ENCODE data around the gene ZBTB16. TPM values are rescaled to one million over a fixed set of nuclear protein-coding genes. Genes with fewer than 3 reads are reported as not detected.

Gene ZBTB16
- total and polyA plus RNA-seq, 2 of the 4 experiments (the other 2 are of a cell fraction): not detected

- 0% methylated on average over 3 of the region's 6 CpGs; no CpG with 5 or more reads in 1 of the 2 experiments for WGBS, 2 experiments (ENCODE audit: extremely low coverage in 2 of 2, insufficient read length in 1 of 2)
- Histone ChIP-seq H2AK9ac (replicated peaks; ENCODE audit: low read depth, low read length, poor library complexity) (no peak overlapping the region), H4K20me1 (ENCODE audit: insufficient read depth, low read length) (no peaks in the 10 kb centered on the region), H3K14ac (replicated peaks; ENCODE audit: low read depth, low read length) (no peak overlapping the region), H3K9me1 (ENCODE audit: insufficient read depth, low read length) (no peaks in the 10 kb centered on the region), H3K9me3 (ENCODE audit: control insufficient read depth, insufficient read depth, low read length) (no peaks in the 10 kb centered on the region), H2AFZ (replicated peaks; ENCODE audit: low read length, poor library complexity) (no peak overlapping the region), H3K79me1 (ENCODE audit: low read depth in 1 of 2, low read length in 2 of 2) (no peaks in the 10 kb centered on the region), H3K27me3 (ENCODE audit: control insufficient read depth, insufficient read depth, low read length) (peaks cover 9% of the 10 kb centered on the region), H2BK5ac (ENCODE audit: low read depth, low read length, poor library complexity, severe bottlenecking) (no peak overlapping the region), H3K56ac (ENCODE audit: extremely low read depth, insufficient read depth, low read length) (no peak overlapping the region), H4K91ac (ENCODE audit: insufficient read depth, low read depth, low read length) (no peak overlapping the region), H2BK15ac (ENCODE audit: low read depth, low read length) (no peak overlapping the region), H2AK5ac (ENCODE audit: low read depth, low read length) (no peak overlapping the region), H2BK120ac (ENCODE audit: low read depth, low read length) (no peak overlapping the region), H3K9ac (ENCODE audit: low read depth, low read length) (no peak overlapping the region), H3K23ac (ENCODE audit: low read depth, low read length) (no peak overlapping the region), H4K8ac (ENCODE audit: low read depth in 2 of 2, low read length in 2 of 2) (no peak overlapping the region), H3K18ac (ENCODE audit: low read depth, low read length) (no peak overlapping the region), H3K36me3 (ENCODE audit: control insufficient read depth, insufficient read depth, low read length) (no peaks in the 10 kb centered on the region), H3K4me2 (ENCODE audit: low read depth, low read length) (no peak overlapping the region), H3K4ac (ENCODE audit: low read depth, low read length) (no peak overlapping the region), H2BK20ac (ENCODE audit: low read depth, low read length) (no peak overlapping the region), H4K5ac (ENCODE audit: low read depth, low read length) (no peak overlapping the region), H3K4me1 (ENCODE audit: control insufficient read depth, insufficient read depth, low read length) (no peaks in the 10 kb centered on the region), H3K4me3 (ENCODE audit: insufficient read depth, low read depth, low read length) (no peak overlapping the region), H3K27ac (ENCODE audit: insufficient read depth, low read length) (no peak overlapping the region)
- ChIA-PET CTCF (no interaction called here), POLR2A (ENCODE audit: unreplicated experiment) (interaction anchor here (0.6 kb wide), 1 partner anchor 10 kb away, joined by 9 read pairs; no protein-coding TSS in a partner anchor)
- intact Hi-C loops (cut with micrococcal nuclease): no loop called here
- TF ChIP-seq CHD1 (IDR thresholded peaks at IDR 0.05; ENCODE audit: low read depth, low read length) (no peak), MAFK (IDR thresholded peaks at IDR 0.05; ENCODE audit: low read depth, low read length) (no peak), BHLHE40 (IDR thresholded peaks at IDR 0.05; ENCODE audit: low read depth, low read length) (no peak), USF2 (IDR thresholded peaks at IDR 0.05; ENCODE audit: low read depth, low read length) (no peak), RFX5 (IDR thresholded peaks at IDR 0.05; ENCODE audit: low read depth, low read length) (no peak), SMC3 (IDR thresholded peaks at IDR 0.05; ENCODE audit: low read depth, low read length) (no peak), MXI1 (IDR thresholded peaks at IDR 0.05; ENCODE audit: borderline replicate concordance, low read depth, low read length) (no peak)
- dilution Hi-C loops (cut with HindIII; ENCODE audit: low sequenced_read_pairs, unreplicated experiment): no loop called here
- peak; percentile 11 for DNase-seq
- in situ Hi-C loops (cut with MboI; ENCODE audit: low sequenced_read_pairs): no loop called here
- ATAC-seq (ENCODE audit: low read depth): no peak
- no TSS peak for BruUV-seq (replicated peaks)
Measured at GRCh38 chr11:114219559-114220349, 160.2 kb downstream of the ZBTB16 start.

Data from IMR-90 (cell line).